ENCODE results near the gene FHOD1.

The FHOD1 gene

GRCh38 chr16:67247192-67248072, at the start of gene FHOD1:
Gene FHOD1, minus strand, starts transcription at chr16:67247481. Its CDS starts 71 bp downstream, at chr16:67247410.
- peak; percentile 97 for DNase-seq (ENCODE audit: low spot score)

- DNase-seq (ENCODE audit: low spot score): peak; percentile 79
These were observed 49.1 kb upstream of the FHOD1 start for GRCh38 chr16:67296420-67296819.

GRCh38 chr16:67294938-67295361, 47.7 kb upstream of the FHOD1 start:
- peak; percentile 48 for DNase-seq (ENCODE audit: low spot score)

GRCh38 chr16:67294171-67294757, 47.0 kb upstream of the FHOD1 start:
- DNase-seq (ENCODE audit: low spot score): no peak

GRCh38 chr16:67291461-67291860, 44.2 kb upstream of the FHOD1 start:
- DNase-seq (ENCODE audit: low spot score): no peak

GRCh38 chr16:67287960-67288359, 40.7 kb upstream of the FHOD1 start:
- DNase-seq (ENCODE audit: low spot score): no peak

- no peak for DNase-seq (ENCODE audit: low spot score)
These were observed 39.4 kb upstream of the FHOD1 start for GRCh38 chr16:67286441-67287235.

GRCh38 chr16:67284699-67285646, 37.7 kb upstream of the FHOD1 start:
- peak; percentile 57 for DNase-seq (ENCODE audit: low spot score)

- no peak for DNase-seq (ENCODE audit: low spot score)
These were observed 36.7 kb upstream of the FHOD1 start for GRCh38 chr16:67283826-67284555.

GRCh38 chr16:67283039-67283825, 36.0 kb upstream of the FHOD1 start:
- DNase-seq (ENCODE audit: low spot score): no peak

- no peak for DNase-seq (ENCODE audit: low spot score)
These were observed 35.1 kb upstream of the FHOD1 start for GRCh38 chr16:67282447-67282805.

- DNase-seq (ENCODE audit: low spot score): no peak
These were observed 34.5 kb upstream of the FHOD1 start for GRCh38 chr16:67281536-67282446.

GRCh38 chr16:67280090-67281015, 33.1 kb upstream of the FHOD1 start:
- DNase-seq (ENCODE audit: low spot score): no peak

- DNase-seq (ENCODE audit: low spot score): peak; percentile 93
These were observed 32.2 kb upstream of the FHOD1 start, which contains the start of gene PLEKHG4 for GRCh38 chr16:67279296-67280089. Gene PLEKHG4, plus strand, starts transcription at chr16:67279532. Its CDS starts 513 bp downstream, at chr16:67280045.

GRCh38 chr16:67278773-67279295, 31.6 kb upstream of the FHOD1 start:
- DNase-seq (ENCODE audit: low spot score): peak; percentile 64

- DNase-seq (ENCODE audit: low spot score): peak; percentile 81
These were observed 30.9 kb upstream of the FHOD1 start for GRCh38 chr16:67277999-67278772.

Data from AG08396 (cell line).